Measurements from ENCODE around the gene TRERF1. TPM values are rescaled to one million over a fixed set of nuclear protein-coding genes. Genes with fewer than 3 reads are reported as not detected.
"Not testable (repeated sequence)": the region's sequence is repeated elsewhere in the genome, so short reads cannot be mapped to it uniquely, and the experiment has no call there.

TRERF1 gene
- total RNA-seq, 1 donor from 2014 or later, result 8.7 TPM

DNA sequence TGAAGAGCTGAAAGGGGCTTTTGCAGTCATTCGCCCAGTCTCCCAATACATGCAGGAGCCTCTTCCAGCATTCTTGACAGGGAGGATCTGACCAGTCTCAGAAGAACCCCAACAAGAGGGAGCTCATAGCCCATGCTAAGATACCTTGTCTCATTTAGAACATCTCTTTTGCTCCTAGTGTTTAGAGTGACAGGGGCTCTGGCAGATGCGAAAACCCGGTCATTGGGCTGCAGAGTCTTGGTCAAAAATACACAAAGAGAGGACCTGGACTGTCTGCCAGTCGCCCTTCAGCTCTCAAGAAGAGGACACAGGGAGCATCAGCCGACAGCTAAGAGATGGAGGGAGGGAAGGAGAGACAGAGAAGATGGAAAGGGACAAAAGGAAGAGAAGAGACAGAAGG lies 257.7 kb downstream of the TRERF1 start:
- no peak for DNase-seq (ENCODE audit: low spot score)
- TF ChIP-seq, protein P1, sequence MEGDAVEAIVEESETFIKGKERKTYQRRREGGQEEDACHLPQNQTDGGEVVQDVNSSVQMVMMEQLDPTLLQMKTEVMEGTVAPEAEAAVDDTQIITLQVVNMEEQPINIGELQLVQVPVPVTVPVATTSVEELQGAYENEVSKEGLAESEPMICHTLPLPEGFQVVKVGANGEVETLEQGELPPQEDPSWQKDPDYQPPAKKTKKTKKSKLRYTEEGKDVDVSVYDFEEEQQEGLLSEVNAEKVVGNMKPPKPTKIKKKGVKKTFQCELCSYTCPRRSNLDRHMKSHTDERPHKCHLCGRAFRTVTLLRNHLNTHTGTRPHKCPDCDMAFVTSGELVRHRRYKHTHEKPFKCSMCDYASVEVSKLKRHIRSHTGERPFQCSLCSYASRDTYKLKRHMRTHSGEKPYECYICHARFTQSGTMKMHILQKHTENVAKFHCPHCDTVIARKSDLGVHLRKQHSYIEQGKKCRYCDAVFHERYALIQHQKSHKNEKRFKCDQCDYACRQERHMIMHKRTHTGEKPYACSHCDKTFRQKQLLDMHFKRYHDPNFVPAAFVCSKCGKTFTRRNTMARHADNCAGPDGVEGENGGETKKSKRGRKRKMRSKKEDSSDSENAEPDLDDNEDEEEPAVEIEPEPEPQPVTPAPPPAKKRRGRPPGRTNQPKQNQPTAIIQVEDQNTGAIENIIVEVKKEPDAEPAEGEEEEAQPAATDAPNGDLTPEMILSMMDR (IDR thresholded peaks at IDR 0.05; ENCODE audit: unreplicated experiment), result no peak
- Mint-ChIP-seq H3K4me3 (ENCODE audit: unreplicated experiment) (no peak overlapping the region), H3K9me3 (ENCODE audit: unreplicated experiment) (no peaks in the 10 kb centered on the region), H3K27ac (ENCODE audit: unreplicated experiment) (no peak overlapping the region), H3K27me3 (ENCODE audit: unreplicated experiment) (peaks cover 2% of the 10 kb centered on the region), H3K4me1 (ENCODE audit: unreplicated experiment) (no peaks in the 10 kb centered on the region), H3K36me3 (ENCODE audit: low read depth, unreplicated experiment) (no peaks in the 10 kb centered on the region)

- Mint-ChIP-seq H3K36me3 (ENCODE audit: low read depth, unreplicated experiment) (no peaks in the 10 kb centered on the region), H3K27ac (ENCODE audit: unreplicated experiment) (no peak overlapping the region), H3K4me1 (ENCODE audit: unreplicated experiment) (no peaks in the 10 kb centered on the region), H3K4me3 (ENCODE audit: unreplicated experiment) (no peak overlapping the region), H3K9me3 (ENCODE audit: unreplicated experiment) (no peaks in the 10 kb centered on the region), H3K27me3 (ENCODE audit: unreplicated experiment) (peaks cover 3% of the 10 kb centered on the region)
- TF ChIP-seq, protein P1 (IDR thresholded peaks at IDR 0.05; ENCODE audit: unreplicated experiment), result no peak
- DNase-seq (ENCODE audit: low spot score), result no peak
These were observed 258.2 kb downstream of the TRERF1 start for GRCh38 chr6:42193491-42193894.

GRCh38 chr6:42192385-42192784 lies 259.3 kb downstream of the TRERF1 start:
- H3K4me1 Mint-ChIP-seq (ENCODE audit: unreplicated experiment); H3K27ac Mint-ChIP-seq (ENCODE audit: unreplicated experiment); H3K4me3 Mint-ChIP-seq (ENCODE audit: unreplicated experiment); DNase-seq (ENCODE audit: low spot score); H3K36me3 Mint-ChIP-seq (ENCODE audit: low read depth, unreplicated experiment); H3K9me3 Mint-ChIP-seq (ENCODE audit: unreplicated experiment); H3K27me3 Mint-ChIP-seq (ENCODE audit: unreplicated experiment): not testable (repeated sequence)

DNA sequence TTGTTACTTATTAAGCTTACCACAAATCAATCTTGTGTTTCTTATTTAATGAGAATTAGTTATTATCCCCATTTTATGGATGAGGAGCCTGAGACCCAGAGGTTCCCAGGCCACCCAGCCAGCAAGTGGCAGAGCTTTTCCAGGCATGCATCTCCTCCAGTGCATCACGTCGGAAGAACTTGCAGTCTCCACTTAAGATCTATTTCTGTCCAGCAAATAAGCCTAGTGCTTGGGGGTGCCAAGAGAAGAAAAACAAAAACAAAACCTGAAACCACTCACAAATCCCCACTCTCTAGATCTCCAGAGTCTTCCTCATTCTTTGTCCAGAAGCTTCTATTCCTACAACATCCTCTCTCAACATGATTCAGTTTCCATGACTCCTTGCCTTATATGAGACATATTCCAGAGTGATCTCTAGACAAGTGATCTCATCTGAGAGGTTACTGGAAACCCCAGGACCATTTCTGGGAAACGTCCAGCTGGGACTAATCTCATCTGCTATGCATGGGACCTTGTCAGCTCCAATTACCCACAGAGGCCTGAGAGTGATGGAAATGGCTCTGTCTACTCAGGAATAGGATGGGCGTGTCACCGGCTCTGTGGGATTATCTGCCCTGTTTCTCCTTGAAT lies 261.1 kb downstream of the TRERF1 start:
- no peak overlapping the region for H3K27ac Mint-ChIP-seq (ENCODE audit: unreplicated experiment)
- TF ChIP-seq, protein P1 (IDR thresholded peaks at IDR 0.05; ENCODE audit: unreplicated experiment), result no peak
- DNase-seq (ENCODE audit: low spot score), result no peak
- no peaks in the 10 kb centered on the region for H3K36me3 Mint-ChIP-seq (ENCODE audit: low read depth, unreplicated experiment)
- H3K4me1 Mint-ChIP-seq (ENCODE audit: unreplicated experiment), result no peaks in the 10 kb centered on the region
- no peak overlapping the region for H3K4me3 Mint-ChIP-seq (ENCODE audit: unreplicated experiment)
- H3K27me3 Mint-ChIP-seq (ENCODE audit: unreplicated experiment), result peaks cover 3% of the 10 kb centered on the region
- H3K9me3 Mint-ChIP-seq (ENCODE audit: unreplicated experiment), result no peaks in the 10 kb centered on the region

DNA sequence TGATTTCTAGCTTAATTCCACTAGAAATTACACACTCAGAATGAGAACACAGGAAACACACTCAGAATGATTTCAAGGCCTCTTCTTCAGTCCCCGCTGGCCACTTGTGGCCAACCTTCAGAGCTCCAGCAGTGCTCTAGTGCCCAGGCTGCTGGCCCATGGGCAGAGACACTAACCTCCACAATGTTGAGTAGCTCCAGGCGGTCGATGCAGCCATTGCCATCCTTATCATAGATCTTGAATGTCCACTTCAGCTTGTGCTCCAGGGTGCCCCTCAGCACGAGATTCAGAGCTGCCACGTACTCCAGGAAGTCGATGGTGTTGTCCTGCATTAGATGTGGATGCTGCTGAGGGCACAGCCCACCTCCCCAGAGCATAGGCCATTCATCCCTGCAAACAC lies 263.3 kb downstream of the TRERF1 start:
- H3K4me1 Mint-ChIP-seq (ENCODE audit: unreplicated experiment), result no peaks in the 10 kb centered on the region
- H3K9me3 Mint-ChIP-seq (ENCODE audit: unreplicated experiment), result no peaks in the 10 kb centered on the region
- H3K36me3 Mint-ChIP-seq (ENCODE audit: low read depth, unreplicated experiment), result no peaks in the 10 kb centered on the region
- H3K4me3 Mint-ChIP-seq (ENCODE audit: unreplicated experiment), result no peak overlapping the region
- H3K27me3 Mint-ChIP-seq (ENCODE audit: unreplicated experiment), result peaks cover 1% of the 10 kb centered on the region
- no peak for DNase-seq (ENCODE audit: low spot score)
- H3K27ac Mint-ChIP-seq (ENCODE audit: unreplicated experiment), result no peak overlapping the region
- TF ChIP-seq, protein P1 (IDR thresholded peaks at IDR 0.05; ENCODE audit: unreplicated experiment), result no peak
